Esophagus squamous epithelium (tissue), 5 donors: ENCODE measurements around the gene EFNB1. TPM values are rescaled to one million over a fixed set of nuclear protein-coding genes. Genes with fewer than 3 reads are reported as not detected.

Source experiments
- DNase-seq: peaks from one replicate; lab custom pipeline; 2025; lab: John Stamatoyannopoulos, UW
- H3K27ac ChIP-seq, 4 donors: fragments of 200-600 bp; sonication (generic); one replicate each; pipeline ENCODE4 v1.5.1; 2016 to 2019; ENCODE audit warnings: mild to moderate bottlenecking in 1 of 4
- H3K27me3 ChIP-seq, 4 donors: fragments of 200-600 bp; sonication (generic); 1 replicate in 3 of 4; 2 replicates in 1 of 4; pipeline versions ENCODE4 v1.5.1 to v1.6.0; 2017 to 2021; ENCODE audit warnings: antibody characterized with exemption in 1 of 4
- H3K36me3 ChIP-seq, 3 donors: fragments of 200-600 bp; sonication (generic); one replicate each; pipeline ENCODE4 v1.5.1; 2016 to 2019
- H3K4me1 ChIP-seq, 3 donors: fragments of 200-600 bp; sonication (generic); one replicate each; pipeline ENCODE4 v1.5.1; 2017 to 2019
- H3K4me3 ChIP-seq, 4 donors: fragments of 200-600 bp; sonication (generic); 1 replicate in 3 of 4; 2 replicates in 1 of 4; pipeline ENCODE4 v1.5.1; 2016 to 2019; ENCODE audit warnings: mild to moderate bottlenecking in 2 of 4, moderate library complexity in 1 of 4
- H3K9me3 ChIP-seq, 3 donors: fragments of 200-600 bp; sonication (generic); one replicate each; pipeline ENCODE4 v1.5.1; 2016 to 2019
- CTCF ChIP-seq, 6 experiments: fragments of 450-650 bp in 4 of 6; fragments of 200-600 bp in 2 of 6; sonication (generic) in 2 of 6; IDR thresholded peaks; one replicate each; pipeline ENCODE4 v1.5.1; 2016 to 2019; ENCODE audit warnings: antibody characterized with exemption in 6 of 6, mild to moderate bottlenecking in 4 of 6, moderate library complexity in 4 of 6
- POLR2A ChIP-seq, 4 donors: fragments of 450-650 bp; IDR thresholded peaks; one replicate each; pipeline ENCODE4 v1.6.1; 2017; ENCODE audit warnings: antibody characterized with exemption in 4 of 4, mild to moderate bottlenecking in 4 of 4, moderate library complexity in 3 of 4
- WGBS, 2 donors: methylation state at CpG; one replicate each; pipeline ENCODE4 v1.1.5; 2018; 5-methylcytosine and 5-hydroxymethylcytosine counted together
- intact Hi-C: fragments of 100-400 bp; cut with DNase I; formaldehyde crosslinking; loops from one replicate; pipeline ENCODE4 v1.15.0; 2022
- total RNA-seq, 4 donors: library from RNA; depleted of rRNA; stranded (reverse); fragments of >200 nt; gene quantifications; one replicate each; pipeline ENCODE4 v1.1.0, GENCODE V29; 2016
- donor health status: DM: yes; HTN: yes; CAD: no.

Gene EFNB1
- total RNA-seq, 4 donors from 2014 or later = 40.4 to 53.4 (median 46.7) TPM

DNA sequence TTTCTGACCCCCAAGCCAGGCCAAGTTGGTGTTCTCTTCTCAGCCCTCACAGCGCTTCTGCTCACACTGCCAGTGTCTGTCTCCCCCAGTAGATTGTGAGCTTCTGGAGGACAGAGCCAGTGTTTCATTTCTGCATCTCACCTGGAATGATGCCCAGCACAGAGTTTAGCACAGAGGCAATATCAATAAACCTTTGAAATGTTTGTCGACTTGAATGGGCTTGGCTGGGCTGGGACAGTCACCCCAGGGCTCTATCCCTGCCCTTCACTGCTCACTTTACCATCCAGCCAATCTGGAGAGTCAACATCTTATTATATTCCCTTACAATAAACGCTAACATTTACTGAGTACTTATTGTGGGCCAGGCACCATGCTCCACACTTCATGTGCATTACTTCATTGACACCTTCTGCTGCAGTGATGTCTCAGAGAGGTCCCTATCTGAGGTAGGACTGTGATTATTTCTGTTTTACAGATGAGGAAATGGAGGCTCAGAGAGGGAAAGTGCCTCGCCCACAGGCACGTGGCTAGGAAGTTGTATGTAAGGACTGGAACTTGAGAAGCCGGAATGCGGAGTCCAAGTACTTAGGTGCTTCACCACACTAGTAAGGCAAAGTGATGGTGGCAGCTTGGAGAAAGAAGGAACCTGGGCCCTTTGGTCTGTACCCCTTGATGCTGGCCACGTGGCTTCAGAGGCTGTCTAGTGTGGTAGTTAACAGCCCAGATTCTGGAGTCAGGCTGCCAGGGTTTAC is 19.5 kb downstream of the EFNB1 start:
- H3K27me3 ChIP-seq = no peaks in the 10 kb centered on the region
- 71 to 81% methylated on average over 6 to 8 of the region's 8 CpGs for WGBS, 2 donors

DNA sequence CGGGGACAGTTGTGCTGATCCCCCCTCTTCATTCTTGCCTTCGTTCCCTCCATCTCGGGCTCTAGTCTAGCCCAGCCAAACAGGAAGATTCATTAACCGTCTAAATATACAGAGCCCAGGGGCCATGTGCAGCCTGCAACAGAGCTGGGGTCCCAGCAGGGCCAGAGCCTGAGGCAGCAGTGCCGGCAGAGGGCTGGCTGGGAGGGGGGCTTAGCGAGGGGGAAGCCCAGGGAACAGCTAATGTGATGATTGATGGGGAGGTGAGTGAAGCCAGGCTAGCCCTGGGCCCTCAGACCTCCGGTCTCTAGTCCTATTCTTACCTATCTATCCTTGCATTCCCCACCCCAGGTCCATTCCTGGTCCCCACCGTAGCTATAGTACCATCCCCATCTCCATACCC is 22.3 kb downstream of the EFNB1 start:
- Histone ChIP-seq H3K27me3 (no peaks in the 10 kb centered on the region), H3K9me3 (no peaks in the 10 kb centered on the region), H3K4me3 (no peak overlapping the region), H3K4me1 (no peaks in the 10 kb centered on the region), H3K36me3 (no peaks in the 10 kb centered on the region), H3K27ac (no peak overlapping the region)
- DNase-seq = no peak
- intact Hi-C loops = no loop called here
- TF ChIP-seq CTCF (IDR thresholded peaks at IDR 0.05) (no peak), POLR2A (IDR thresholded peaks at IDR 0.05) (no peak)
- 77% methylated on average over 2 of the region's 8 CpGs; no CpG with 5 or more reads in 1 of the 2 donors for WGBS, 2 donors

More for the DNA sequence above, 19.5 kb downstream of the EFNB1 start:
- Histone ChIP-seq H3K9me3 (no peaks in the 10 kb centered on the region), H3K4me1 (peaks cover 0 to 13% (median 3%) of the 10 kb centered on the region in 3 donors), H3K27ac (no peak overlapping the region), H3K4me3 (no peak overlapping the region), H3K36me3 (peaks cover 0 to 6% (median 0%) of the 10 kb centered on the region in 3 donors)
- DNase-seq = no peak
- intact Hi-C loops = no loop called here
- TF ChIP-seq CTCF (IDR thresholded peaks at IDR 0.05) (no peak), POLR2A (IDR thresholded peaks at IDR 0.05) (no peak)

DNA sequence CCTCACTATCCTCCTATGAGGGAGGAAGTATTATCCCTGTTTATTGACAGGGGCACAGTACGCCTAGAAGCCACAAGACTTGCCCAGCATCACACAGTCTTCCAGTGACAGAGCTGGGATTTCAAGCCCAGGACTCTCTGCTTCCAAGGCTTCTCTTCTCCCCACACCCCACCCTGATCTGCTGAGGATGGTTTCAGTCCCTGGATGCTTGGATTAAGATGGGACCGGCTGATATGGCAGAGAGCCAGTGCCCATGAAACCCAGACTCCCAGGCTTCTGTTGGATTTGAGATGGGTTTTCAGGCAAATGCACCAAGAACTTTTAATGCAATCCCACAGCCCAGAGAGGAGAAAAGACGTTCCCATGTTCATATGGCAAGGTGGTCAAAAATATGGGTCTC is 23.2 kb downstream of the EFNB1 start:
- TF ChIP-seq POLR2A (IDR thresholded peaks at IDR 0.05) (no peak), CTCF (IDR thresholded peaks at IDR 0.05) (no peak)
- WGBS, 2 donors = 69 to 100% methylated on average over 1 to 2 of the region's 3 CpGs
- Histone ChIP-seq H3K27me3 (no peaks in the 10 kb centered on the region), H3K4me1 (no peaks in the 10 kb centered on the region), H3K9me3 (no peaks in the 10 kb centered on the region), H3K4me3 (no peak overlapping the region), H3K36me3 (no peaks in the 10 kb centered on the region), H3K27ac (no peak overlapping the region)
- intact Hi-C loops = no loop called here
- no peak for DNase-seq

GRCh38 chrX:68853665-68854251 is 24.9 kb downstream of the EFNB1 start:
- intact Hi-C loops = no loop called here
- H3K9me3 ChIP-seq = no peaks in the 10 kb centered on the region
- WGBS, 2 donors = 77 to 80% methylated on average over 2 to 3 of the region's 4 CpGs
- no peaks in the 10 kb centered on the region for H3K27me3 ChIP-seq
- no peak for DNase-seq
- H3K4me3 ChIP-seq = no peak overlapping the region
- no peak for TF ChIP-seq CTCF (IDR thresholded peaks at IDR 0.05)
- no peak for TF ChIP-seq POLR2A (IDR thresholded peaks at IDR 0.05)
- no peak overlapping the region for H3K27ac ChIP-seq
- no peaks in the 10 kb centered on the region for H3K4me1 ChIP-seq
- H3K36me3 ChIP-seq = no peaks in the 10 kb centered on the region

DNA sequence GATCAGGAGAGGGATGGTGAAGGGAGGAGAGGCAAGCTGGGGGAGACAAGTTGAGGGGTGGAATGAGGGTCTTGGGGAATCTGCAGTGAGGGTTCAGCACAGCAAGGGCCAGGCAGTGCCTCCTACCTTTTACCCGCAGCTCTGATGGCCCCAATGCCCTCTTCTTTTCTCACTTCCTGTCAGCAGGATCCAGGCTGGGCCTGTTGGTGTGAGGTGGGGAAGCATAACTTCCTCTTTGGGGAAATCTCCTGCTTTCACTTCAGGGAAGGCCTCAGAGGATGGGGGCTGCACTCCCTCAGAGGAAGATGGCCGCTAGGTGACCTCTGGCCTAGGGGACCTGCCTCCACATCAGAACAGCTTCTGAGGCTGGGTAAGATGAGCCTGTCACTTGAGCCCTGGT is 36.5 kb downstream of the EFNB1 start:
- 48% methylated on average over 2 of the region's 2 CpGs; no CpG with 5 or more reads in 1 of the 2 donors for WGBS, 2 donors

More for the DNA sequence above, 36.5 kb downstream of the EFNB1 start:
- H3K27me3 ChIP-seq = no peaks in the 10 kb centered on the region
- no peaks in the 10 kb centered on the region for H3K4me1 ChIP-seq
- H3K9me3 ChIP-seq = no peaks in the 10 kb centered on the region
- DNase-seq = no peak
- intact Hi-C loops = no loop called here
- H3K36me3 ChIP-seq = no peaks in the 10 kb centered on the region
- no peak overlapping the region for H3K4me3 ChIP-seq
- TF ChIP-seq POLR2A (IDR thresholded peaks at IDR 0.05) (no peak), CTCF (IDR thresholded peaks at IDR 0.05) (no peak)
- no peak overlapping the region for H3K27ac ChIP-seq
